Stimulated activated effector memory CD8-positive, alpha-beta T cell treated with anti-CD3 and anti-CD28 coated beads, Interleukin-12 subunit alpha, Interleukin-12 subunit beta, amount 100 ng/mL, for 72 hours (primary cell): ENCODE measurements around the gene NNT.

Experiments used
- ATAC-seq: fragments of 150-1000 bp; cut with Tn5 transposase; 2 replicates; pipeline ENCODE4 v1.10.0; 2021
- DNase-seq, 2 donors: peaks; one replicate each; pipeline ENCODE4 v3.0.0; 2021 to 2022; ENCODE audit warnings: low spot score in 2 of 2
- H3K27ac Mint-ChIP-seq: one replicate; pipeline ENCODE4 v1.8.0; 2022; ENCODE audit warnings: mild to moderate bottlenecking, mixed read lengths
- H3K36me3 Mint-ChIP-seq: one replicate; pipeline ENCODE4 v1.8.0; 2022; ENCODE audit warnings: mild to moderate bottlenecking, mixed read lengths
- H3K4me1 Mint-ChIP-seq: one replicate; pipeline ENCODE4 v1.8.0; 2022; ENCODE audit warnings: mixed read lengths
- H3K4me3 Mint-ChIP-seq: one replicate; pipeline ENCODE4 v1.8.0; 2022; ENCODE audit warnings: mild to moderate bottlenecking, mixed read lengths
- H3K9me3 Mint-ChIP-seq: one replicate; pipeline ENCODE4 v1.8.0; 2022; ENCODE audit warnings: mixed read lengths

NNT gene

GRCh38 chr5:43604699-43605098 is 1.7 kb downstream of the NNT start:
- Mint-ChIP-seq H3K4me3 (peak overlapping the region; percentile 88), H3K36me3 (peaks cover 25% of the 10 kb centered on the region), H3K9me3 (no peaks in the 10 kb centered on the region), H3K27ac (peak overlapping the region; percentile 98), H3K4me1 (peaks cover 40% of the 10 kb centered on the region)
- ATAC-seq (no peak), DNase-seq (no peak)

- Mint-ChIP-seq H3K27ac (no peak overlapping the region), H3K36me3 (peaks cover 42% of the 10 kb centered on the region), H3K4me1 (peaks cover 40% of the 10 kb centered on the region), H3K9me3 (no peaks in the 10 kb centered on the region), H3K4me3 (no peak overlapping the region)
- DNase-seq (no peak), ATAC-seq (no peak)
These were observed 3.4 kb downstream of the NNT start for GRCh38 chr5:43606351-43606750.

GRCh38 chr5:43608406-43608805 is 5.4 kb downstream of the NNT start:
- no peak overlapping the region for H3K4me3 Mint-ChIP-seq
- peaks cover 30% of the 10 kb centered on the region for H3K4me1 Mint-ChIP-seq
- H3K27ac Mint-ChIP-seq, result peak overlapping the region; percentile 53
- no peak for DNase-seq
- H3K9me3 Mint-ChIP-seq, result no peaks in the 10 kb centered on the region
- H3K36me3 Mint-ChIP-seq, result peaks cover 52% of the 10 kb centered on the region
- no peak for ATAC-seq

- Mint-ChIP-seq H3K27ac (no peak overlapping the region), H3K4me1 (peaks cover 20% of the 10 kb centered on the region), H3K4me3 (no peak overlapping the region), H3K36me3 (peaks cover 57% of the 10 kb centered on the region), H3K9me3 (no peaks in the 10 kb centered on the region)
- DNase-seq, result no peak
- ATAC-seq, result peak; percentile 74
These were observed 6.8 kb downstream of the NNT start for GRCh38 chr5:43609752-43610151.

- Mint-ChIP-seq H3K4me3 (no peak overlapping the region), H3K27ac (no peak overlapping the region), H3K4me1 (peaks cover 10% of the 10 kb centered on the region), H3K36me3 (peaks cover 89% of the 10 kb centered on the region), H3K9me3 (no peaks in the 10 kb centered on the region)
- ATAC-seq (no peak), DNase-seq (no peak)
These were observed 10.4 kb downstream of the NNT start for GRCh38 chr5:43613370-43613769.

GRCh38 chr5:43615445-43616184 is 12.6 kb downstream of the NNT start:
- ATAC-seq, result no peak
- Mint-ChIP-seq H3K36me3 (peaks cover 81% of the 10 kb centered on the region), H3K4me1 (no peaks in the 10 kb centered on the region), H3K27ac (no peak overlapping the region), H3K9me3 (no peaks in the 10 kb centered on the region), H3K4me3 (no peak overlapping the region)
- DNase-seq, result no peak

- ATAC-seq, result no peak
- peaks cover 73% of the 10 kb centered on the region for H3K36me3 Mint-ChIP-seq
These were observed 13.6 kb downstream of the NNT start for GRCh38 chr5:43616535-43616934.

GRCh38 chr5:43619380-43619779 is 16.4 kb downstream of the NNT start:
- H3K27ac Mint-ChIP-seq, result no peak overlapping the region
- no peak overlapping the region for H3K4me3 Mint-ChIP-seq
- H3K9me3 Mint-ChIP-seq, result no peaks in the 10 kb centered on the region

More at GRCh38 chr5:43616535-43616934, 13.6 kb downstream of the NNT start:
- H3K27ac Mint-ChIP-seq, result no peak overlapping the region
- H3K9me3 Mint-ChIP-seq, result no peaks in the 10 kb centered on the region
- no peak overlapping the region for H3K4me3 Mint-ChIP-seq
- DNase-seq, result no peak
- no peaks in the 10 kb centered on the region for H3K4me1 Mint-ChIP-seq

GRCh38 chr5:43619911-43620310 is 16.9 kb downstream of the NNT start:
- H3K4me1 Mint-ChIP-seq, result peaks cover 8% of the 10 kb centered on the region
- peaks cover 71% of the 10 kb centered on the region for H3K36me3 Mint-ChIP-seq
- ATAC-seq (no peak), DNase-seq (no peak)
- no peaks in the 10 kb centered on the region for H3K9me3 Mint-ChIP-seq
- no peak overlapping the region for H3K27ac Mint-ChIP-seq
- no peak overlapping the region for H3K4me3 Mint-ChIP-seq

More at GRCh38 chr5:43619380-43619779, 16.4 kb downstream of the NNT start:
- Mint-ChIP-seq H3K36me3 (peaks cover 69% of the 10 kb centered on the region), H3K4me1 (peaks cover 8% of the 10 kb centered on the region)
- ATAC-seq (no peak), DNase-seq (no peak)

- H3K9me3 Mint-ChIP-seq, result no peaks in the 10 kb centered on the region
- no peak for DNase-seq
- no peak overlapping the region for H3K4me3 Mint-ChIP-seq
- peak overlapping the region; percentile 3 for H3K27ac Mint-ChIP-seq
- no peak for ATAC-seq
- H3K4me1 Mint-ChIP-seq, result peaks cover 8% of the 10 kb centered on the region
- H3K36me3 Mint-ChIP-seq, result peaks cover 62% of the 10 kb centered on the region
These were observed 18.0 kb downstream of the NNT start for GRCh38 chr5:43620944-43621505.

- ATAC-seq (no peak), DNase-seq (no peak)
- peak overlapping the region; percentile 3 for H3K27ac Mint-ChIP-seq
- no peak overlapping the region for H3K4me3 Mint-ChIP-seq
- no peaks in the 10 kb centered on the region for H3K9me3 Mint-ChIP-seq
- peaks cover 52% of the 10 kb centered on the region for H3K36me3 Mint-ChIP-seq
- peaks cover 8% of the 10 kb centered on the region for H3K4me1 Mint-ChIP-seq
These were observed 19.1 kb downstream of the NNT start for GRCh38 chr5:43622074-43622473.

- ATAC-seq (no peak), DNase-seq (no peak)
- Mint-ChIP-seq H3K9me3 (no peaks in the 10 kb centered on the region), H3K4me1 (peaks cover 8% of the 10 kb centered on the region), H3K27ac (peak overlapping the region; percentile 22), H3K4me3 (no peak overlapping the region), H3K36me3 (peaks cover 46% of the 10 kb centered on the region)
These were observed 20.2 kb downstream of the NNT start for GRCh38 chr5:43623048-43623680.

- Mint-ChIP-seq H3K27ac (no peak overlapping the region), H3K36me3 (peaks cover 65% of the 10 kb centered on the region), H3K9me3 (no peaks in the 10 kb centered on the region), H3K4me3 (no peak overlapping the region), H3K4me1 (peaks cover 18% of the 10 kb centered on the region)
- DNase-seq, result no peak
- ATAC-seq, result no peak
These were observed 24.0 kb downstream of the NNT start for GRCh38 chr5:43627028-43627427.

GRCh38 chr5:43631182-43631910 is 28.4 kb downstream of the NNT start:
- Mint-ChIP-seq H3K9me3 (no peaks in the 10 kb centered on the region), H3K36me3 (peaks cover 59% of the 10 kb centered on the region), H3K27ac (peak overlapping the region; percentile 52), H3K4me3 (no peak overlapping the region), H3K4me1 (peaks cover 10% of the 10 kb centered on the region)
- ATAC-seq (peak; percentile 88), DNase-seq (peak in 1 of 2 donors; percentile 8)

- Mint-ChIP-seq H3K4me1 (peaks cover 15% of the 10 kb centered on the region), H3K36me3 (peaks cover 44% of the 10 kb centered on the region), H3K9me3 (no peaks in the 10 kb centered on the region), H3K4me3 (no peak overlapping the region), H3K27ac (no peak overlapping the region)
- ATAC-seq, result no peak
- no peak for DNase-seq
These were observed 31.6 kb downstream of the NNT start for GRCh38 chr5:43634621-43635020.
